HG02798 (cell line): ENCODE measurements around the gene COG3.

Experiments
- ATAC-seq: cut with Tn5 transposase; IDR thresholded peaks from one replicate; pipeline ENCODE4 v1.9.1; 2021; ENCODE audit warnings: mild to moderate bottlenecking; ENCODE audit not compliant: unreplicated experiment, poor library complexity

Gene COG3

DNA sequence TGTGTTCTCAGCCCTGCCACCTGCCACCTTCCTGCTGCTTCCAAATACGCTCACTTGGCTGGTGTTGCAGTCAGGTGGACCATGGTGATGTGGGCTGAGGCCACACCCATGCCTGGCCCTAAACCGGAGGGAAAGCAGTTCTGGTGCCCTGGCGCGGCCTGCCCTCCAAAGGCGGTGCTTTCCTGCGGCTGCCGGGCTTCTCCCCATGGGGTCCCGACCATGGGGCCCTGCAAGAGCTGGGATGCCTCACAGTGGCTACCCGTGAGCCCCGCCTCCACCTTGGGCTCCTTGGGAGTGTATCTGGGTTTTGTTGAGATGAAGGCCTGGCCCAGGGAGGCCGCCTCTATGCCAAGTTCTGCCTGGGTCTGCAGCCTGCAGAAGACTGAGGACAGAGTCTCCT is 77.1 kb downstream of the COG3 start:
- no peak for ATAC-seq

DNA sequence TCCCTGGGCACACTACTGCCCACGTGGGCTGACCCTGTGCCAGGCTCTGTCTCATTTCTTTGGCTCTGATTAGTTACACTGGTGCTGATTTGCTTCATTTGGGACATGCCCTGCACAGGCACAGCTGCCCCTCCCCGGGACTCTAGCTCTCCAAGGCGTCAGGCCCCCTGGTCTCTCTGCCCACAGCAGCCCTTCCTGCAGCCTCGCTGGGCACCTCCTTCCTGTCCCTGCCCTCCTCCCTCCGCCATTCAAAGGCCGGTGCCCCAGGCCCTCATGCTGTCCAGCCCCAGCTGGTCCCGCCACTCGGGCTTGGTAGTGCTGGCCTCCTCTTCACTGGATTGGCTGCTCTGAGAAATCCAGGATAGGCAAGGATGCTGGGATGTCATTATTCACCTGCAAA is 77.7 kb downstream of the COG3 start:
- ATAC-seq, result no peak

DNA sequence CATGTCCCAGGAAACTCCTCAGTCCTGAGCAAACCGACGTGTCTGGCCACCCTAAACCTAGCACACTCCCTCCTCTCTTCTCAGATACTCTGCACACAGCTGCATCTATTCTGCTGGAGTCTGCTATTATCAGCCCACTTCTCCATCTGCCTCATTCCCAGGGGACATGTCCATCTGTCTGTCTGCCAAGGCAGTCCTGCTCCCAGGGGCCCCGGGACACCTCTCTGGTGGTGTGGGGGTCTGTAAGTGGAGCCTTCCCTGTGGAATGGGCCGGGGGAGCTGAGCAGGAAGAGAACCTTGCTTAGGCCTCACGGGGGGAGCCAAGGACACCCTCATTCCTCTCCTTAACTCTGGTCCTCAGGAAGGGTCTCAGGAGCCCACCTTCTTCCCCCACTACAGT is 78.1 kb downstream of the COG3 start:
- no peak for ATAC-seq

DNA sequence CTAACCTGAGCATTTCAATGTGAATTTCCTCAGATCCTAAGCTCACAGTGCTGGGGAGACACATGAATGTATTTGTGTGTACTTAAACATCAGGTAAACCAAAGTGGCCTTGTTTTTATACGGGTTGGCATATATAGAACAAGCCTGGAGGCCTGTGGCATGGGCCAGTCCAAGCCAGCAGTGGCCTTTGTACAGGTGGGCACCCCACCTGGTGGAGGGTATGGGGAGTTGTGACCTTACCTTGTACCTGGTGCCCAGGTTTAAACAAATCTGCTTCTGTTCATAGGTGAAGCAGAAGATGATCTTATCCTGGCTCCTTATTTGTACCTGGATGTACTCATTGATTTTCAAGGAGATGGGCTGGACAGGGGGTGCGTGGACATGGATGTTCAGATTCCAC is 79.8 kb downstream of the COG3 start:
- no peak for ATAC-seq

DNA sequence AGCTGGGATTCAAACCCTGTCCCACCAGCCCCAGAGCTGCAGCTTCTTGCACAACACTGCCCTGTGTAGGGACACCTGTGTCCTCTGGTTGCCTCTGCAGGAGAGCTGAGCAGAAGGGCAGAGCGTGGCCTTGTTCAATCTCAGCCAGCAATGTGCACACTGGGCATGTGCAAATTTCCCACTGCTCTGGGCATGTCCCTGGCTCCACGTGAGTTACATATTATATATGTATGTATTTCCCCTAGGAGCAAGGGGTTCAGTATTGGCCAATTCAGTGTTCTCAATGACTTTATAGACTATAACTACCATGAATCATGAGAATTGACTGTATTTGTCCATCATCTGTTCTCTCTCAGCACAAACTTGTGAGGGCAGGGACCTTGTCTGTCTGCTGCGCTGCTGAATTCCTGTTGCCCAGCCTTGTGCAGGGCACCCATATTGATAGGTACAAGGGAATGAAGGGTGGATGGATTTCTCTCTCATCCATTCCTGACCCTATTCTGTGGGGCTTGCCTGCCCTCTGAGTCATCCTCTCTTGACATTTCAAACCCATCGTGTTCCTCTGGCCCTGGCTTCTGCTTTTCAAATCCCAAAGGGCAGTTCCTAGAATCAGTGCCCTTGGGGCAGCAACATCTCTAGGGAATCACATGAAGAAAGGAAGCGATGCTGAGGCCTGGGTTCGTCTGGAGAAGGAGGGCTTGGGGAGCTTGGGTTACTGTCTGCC is 81.1 kb downstream of the COG3 start:
- no peak for ATAC-seq

DNA sequence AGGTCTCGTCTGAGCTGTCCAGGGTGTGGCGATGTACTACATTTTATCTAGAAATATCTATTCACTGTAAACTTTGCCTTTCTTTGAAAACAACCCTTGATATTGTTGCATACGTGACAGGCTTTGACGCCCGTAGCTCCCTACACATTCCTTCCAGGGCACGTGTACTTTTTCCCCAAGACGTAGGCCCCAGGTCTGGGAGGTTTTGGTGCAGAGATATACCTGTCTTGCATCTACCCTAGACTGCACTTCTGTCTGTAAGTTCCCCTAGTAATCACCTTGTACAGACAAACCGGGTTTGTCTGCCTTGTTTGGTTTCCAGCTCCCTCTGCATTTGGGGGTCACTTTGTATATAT is 81.6 kb downstream of the COG3 start:
- ATAC-seq, result no peak

DNA sequence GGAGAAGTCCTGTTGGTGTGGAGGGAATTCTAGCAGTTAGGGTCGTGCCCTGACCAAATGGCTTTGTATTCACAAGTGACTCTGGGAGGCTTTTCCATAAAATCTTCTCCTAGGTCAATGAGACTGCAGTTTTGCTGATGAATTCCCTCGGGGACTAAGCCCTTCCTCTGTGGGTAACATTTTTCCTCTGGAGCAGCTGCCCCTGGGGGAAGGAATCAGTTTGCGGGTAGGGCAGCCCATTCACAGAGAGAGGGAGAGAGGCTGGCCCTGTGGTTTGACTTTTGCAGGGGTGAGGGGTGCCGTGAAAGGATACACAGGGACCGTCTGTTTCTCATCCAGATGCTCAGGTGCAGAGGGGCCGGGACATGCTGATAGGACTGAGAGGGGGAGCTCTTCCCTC is 83.5 kb downstream of the COG3 start:
- ATAC-seq, result no peak

DNA sequence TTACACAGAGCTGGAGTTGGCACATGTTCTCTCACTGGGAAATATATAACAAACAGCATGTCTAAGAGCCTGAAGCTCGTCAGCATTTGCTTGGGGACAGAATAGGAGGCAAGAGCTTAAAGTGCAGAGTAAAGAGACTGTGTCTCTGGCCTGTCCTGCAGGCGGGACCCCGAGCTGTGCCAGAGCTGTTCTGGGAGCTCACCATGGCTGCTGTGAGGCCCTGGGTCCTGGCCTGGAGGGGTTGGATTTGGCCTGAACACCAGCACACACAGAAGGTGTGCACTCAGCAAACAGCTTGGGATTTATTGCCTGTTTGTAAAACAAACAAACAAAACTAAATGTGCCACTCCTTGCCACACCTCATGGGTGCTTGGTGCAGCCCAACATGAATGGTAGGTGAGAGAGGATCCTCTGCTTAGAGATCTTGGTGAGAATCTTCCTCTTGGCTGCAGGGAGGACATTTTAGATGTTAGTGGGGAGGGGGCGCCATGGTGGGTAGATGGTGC is 89.9 kb downstream of the COG3 start:
- ATAC-seq, result no peak

DNA sequence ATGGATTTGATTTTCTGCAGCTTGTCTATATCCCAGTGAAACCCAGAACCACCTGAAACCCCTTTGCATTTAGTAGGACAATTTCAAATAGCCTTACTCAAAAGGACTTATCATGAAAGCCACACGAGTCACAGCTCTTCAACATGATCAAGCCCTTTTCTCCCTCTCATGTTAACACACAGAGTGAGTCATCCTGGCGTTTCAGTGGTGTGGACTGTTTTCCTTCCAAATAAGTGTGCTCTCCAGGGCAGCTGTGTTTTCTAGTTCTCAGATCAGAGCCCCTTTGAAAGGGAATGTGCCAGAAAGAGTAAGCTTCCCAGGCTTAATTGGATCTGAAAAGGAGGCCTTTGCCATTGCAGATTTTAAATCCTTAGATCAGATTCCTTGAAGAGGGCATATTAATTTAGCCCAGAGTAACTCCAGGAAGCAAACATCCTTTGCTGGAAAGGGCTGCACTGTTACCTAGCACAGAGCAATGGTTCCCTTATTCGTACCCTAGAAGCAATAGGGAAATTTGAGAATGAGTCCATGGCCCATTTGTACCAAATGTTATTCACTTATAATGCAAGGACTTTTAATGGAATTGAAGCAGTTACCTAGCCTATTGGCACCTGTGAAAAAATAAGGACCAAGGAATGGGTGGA is 99.5 kb downstream of the COG3 start:
- no peak for ATAC-seq

DNA sequence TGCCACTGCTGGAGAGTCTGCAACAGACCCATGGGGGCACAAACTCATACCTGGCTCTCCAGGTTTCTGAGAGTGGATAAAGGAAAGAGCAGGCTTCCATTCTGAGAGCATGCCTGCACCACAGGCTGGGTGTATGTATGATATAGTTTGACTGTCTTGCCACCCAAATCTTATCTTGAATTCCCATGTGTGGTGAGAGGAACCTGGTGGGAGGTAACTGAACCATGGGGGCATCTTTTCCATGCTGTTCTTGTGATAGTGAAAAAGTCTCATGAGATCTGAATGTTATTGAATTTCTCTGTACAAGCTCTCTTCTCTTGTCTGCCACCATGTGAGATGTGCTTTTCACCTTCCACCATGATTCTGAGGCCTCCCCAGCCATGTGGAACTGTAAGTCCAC is 100.6 kb downstream of the COG3 start:
- no peak for ATAC-seq

DNA sequence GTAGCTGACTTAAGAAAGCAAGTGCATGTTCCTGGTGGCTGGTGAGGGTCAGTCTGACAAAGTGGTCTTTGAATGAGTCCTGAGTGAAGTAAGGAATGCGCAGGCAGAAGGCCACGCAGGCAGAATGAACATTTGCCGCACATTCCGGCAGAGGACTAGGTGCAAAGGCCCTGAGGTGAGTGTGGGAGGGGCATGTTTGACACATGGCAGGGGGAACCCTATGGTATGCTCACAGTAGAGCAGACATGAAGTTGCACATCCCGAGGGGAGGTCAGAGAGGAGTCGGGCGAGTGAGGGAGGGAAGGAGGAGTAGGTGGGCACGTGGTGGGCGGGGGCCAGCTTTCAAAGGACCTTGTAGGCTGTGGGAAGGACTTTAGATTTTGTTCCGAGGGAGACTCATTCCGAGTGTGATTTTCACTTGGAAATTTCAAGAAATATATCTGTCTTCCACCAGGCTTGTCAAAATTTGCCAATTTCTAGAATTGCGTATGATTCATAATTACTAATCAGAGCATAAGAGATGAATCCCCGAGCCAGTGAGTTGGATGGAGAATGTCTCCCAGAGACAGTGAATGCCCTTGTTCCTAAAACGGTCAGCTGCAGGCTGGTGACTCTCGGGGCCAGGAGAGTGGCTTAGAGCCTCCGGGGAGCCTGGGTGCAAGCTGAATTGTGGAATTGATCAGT is 110.5 kb downstream of the COG3 start:
- ATAC-seq, result no peak

DNA sequence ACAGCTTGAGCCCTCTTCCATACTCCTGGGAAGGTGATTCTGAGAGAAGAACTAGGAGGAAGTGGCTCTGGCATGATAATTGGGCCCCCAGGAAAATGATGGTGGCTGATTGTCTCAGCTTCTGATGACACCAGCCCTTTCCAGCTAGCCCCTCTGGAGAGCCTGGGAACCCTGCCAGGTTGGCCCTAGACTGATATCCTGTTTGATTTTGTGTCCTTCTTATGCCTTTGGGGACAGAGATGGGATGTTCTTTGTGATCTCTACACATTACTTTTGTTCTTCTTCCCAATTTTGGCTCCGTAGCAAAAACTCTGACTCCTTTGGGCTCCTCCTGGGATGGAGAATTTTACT is 111.1 kb downstream of the COG3 start:
- no peak for ATAC-seq

DNA sequence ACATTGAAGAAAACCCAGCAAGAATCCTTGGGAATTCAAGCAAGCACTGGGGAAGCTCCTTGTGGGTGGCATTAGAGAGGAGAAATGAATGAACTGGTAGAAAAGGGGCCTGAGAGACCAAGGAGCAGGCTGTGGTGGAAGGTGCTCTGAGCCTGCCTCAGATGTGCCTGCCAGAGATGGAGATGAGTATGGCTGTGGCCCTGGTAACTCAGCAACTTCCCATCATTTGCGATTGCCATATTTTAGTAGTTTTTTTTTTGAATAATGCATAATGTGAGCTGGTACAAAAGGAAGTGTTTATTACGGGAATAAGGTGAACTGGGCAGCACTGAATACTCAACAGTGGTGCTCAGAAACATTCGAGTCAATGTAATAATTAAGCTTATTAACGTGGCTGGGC is 111.7 kb downstream of the COG3 start:
- ATAC-seq, result no peak

DNA sequence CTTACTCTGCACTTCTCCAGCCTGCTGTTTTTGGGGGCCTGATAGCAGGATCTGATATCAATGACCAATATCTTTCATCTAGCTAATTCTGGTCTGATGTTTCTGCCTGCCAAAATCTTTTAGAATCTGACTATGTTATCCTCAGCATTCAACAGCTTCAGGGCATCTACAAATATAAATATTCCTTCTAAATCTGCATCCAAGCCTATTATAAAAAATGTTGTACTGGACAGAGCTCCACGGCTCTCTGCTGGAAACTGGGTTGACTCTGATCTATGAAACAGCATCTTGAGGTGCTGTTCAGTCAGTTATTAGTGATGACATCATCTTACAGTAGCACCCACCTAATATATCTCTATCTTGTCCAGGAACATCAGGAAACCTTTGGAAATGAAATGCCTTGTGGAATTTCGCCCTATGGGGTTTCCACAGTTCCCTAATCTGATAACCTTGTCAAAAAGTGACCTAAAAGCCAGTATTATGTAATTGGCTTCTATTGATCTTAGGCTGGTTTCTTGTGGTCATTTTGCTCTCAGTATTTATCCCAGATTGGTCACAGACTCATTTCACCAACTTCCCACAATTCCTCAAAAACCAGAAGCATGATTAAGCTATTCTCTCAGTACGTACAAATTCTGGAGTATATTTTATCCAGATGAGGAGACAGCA is 117.8 kb downstream of the COG3 start:
- no peak for ATAC-seq

DNA sequence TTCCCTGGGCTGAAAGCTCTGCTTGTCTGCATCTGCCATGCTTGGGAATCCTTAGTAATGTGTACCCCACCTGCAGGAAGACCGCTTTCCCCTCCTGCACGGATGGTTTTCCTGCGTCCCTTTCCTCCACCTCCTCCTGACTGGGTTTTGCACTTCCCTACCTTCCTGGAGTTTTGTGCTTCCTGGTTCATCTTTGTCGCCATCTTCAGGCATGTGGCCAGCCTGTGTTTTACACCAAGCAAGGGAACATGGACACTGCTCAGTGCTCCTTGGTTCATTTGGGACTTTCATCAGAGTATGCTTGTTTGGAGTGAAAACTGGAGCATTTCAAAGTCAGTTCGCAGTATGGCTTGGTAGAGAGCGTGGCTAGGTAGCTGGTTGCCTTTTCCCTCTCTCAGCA is 120.1 kb downstream of the COG3 start:
- no peak for ATAC-seq
